SHP77 treated with DMSO at 0.1 percent for 48 hours (cell line): ENCODE measurements around the gene TNS4.

Experiments used
- DNase-seq: peaks from one replicate; lab custom pipeline; 2025; lab: John Stamatoyannopoulos, UW

Gene TNS4

DNA sequence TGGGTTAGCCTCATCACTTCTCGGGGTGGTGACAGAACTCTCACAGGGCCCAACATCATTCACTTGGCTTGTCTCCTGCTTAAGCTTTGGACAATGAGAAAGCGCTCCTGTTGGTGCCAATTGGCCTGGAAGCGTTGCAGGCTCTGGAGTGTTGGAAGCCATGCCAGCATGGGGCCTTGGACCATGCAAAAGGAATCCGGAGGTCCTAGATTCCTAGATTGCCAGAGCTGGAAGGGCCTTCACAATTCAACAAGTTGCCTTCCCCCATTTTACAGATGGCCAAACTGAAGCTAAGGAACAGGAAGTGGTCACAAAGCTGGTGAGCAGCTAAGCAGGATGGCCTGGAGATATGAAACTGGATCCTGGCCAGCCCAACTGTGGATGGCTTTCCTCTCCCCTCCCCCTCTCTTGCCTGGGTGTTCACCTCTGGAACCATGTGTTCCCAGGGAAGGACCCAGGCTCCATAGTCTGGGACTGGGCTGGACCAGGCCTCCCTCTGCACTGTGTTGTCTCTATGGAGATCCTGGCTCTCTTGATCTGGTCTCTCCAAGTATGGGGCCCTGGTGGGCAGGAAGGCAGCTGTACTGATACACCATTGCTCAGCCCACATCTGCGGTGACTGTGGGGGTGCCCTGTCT lies 64.2 kb downstream of the TNS4 start:
- DNase-seq: no peak

GRCh38 chr17:40436636-40437035 lies 64.8 kb downstream of the TNS4 start:
- no peak for DNase-seq

- DNase-seq: no peak
These were observed 67.6 kb downstream of the TNS4 start for GRCh38 chr17:40433551-40434415.

DNA sequence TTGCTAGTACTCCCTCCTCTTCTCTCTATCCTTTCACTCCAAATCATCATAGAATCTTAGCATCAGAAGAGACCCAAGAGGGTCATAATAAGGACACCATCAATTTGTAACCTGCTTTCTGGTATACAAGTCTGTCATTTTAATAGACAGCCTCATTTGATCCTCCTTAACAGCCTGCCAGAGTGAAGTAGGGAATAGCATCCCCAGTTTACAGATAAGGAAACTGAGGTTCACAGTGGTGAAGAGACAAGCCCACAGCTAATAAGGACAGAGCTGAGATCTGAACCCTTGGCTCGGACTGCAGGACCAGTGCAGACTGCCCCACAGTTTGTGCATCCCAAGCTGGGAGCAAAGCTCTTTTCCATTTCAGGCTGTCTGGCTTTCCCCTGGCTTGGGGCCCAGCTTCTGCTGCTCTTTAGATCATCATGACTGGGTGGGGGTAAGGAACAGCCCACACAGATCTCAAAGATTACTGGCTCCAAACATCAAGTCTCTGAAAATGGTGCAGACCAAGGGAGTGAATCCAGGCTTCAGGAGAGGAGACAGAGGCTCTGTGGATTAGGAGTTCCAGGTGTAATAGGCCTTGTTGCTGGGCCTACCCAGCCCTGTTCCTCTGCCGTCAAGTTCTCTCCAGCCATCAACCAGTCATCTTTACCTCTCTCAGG lies 68.4 kb downstream of the TNS4 start:
- no peak for DNase-seq

GRCh38 chr17:40431231-40431602 lies 70.2 kb downstream of the TNS4 start:
- no peak for DNase-seq

DNA sequence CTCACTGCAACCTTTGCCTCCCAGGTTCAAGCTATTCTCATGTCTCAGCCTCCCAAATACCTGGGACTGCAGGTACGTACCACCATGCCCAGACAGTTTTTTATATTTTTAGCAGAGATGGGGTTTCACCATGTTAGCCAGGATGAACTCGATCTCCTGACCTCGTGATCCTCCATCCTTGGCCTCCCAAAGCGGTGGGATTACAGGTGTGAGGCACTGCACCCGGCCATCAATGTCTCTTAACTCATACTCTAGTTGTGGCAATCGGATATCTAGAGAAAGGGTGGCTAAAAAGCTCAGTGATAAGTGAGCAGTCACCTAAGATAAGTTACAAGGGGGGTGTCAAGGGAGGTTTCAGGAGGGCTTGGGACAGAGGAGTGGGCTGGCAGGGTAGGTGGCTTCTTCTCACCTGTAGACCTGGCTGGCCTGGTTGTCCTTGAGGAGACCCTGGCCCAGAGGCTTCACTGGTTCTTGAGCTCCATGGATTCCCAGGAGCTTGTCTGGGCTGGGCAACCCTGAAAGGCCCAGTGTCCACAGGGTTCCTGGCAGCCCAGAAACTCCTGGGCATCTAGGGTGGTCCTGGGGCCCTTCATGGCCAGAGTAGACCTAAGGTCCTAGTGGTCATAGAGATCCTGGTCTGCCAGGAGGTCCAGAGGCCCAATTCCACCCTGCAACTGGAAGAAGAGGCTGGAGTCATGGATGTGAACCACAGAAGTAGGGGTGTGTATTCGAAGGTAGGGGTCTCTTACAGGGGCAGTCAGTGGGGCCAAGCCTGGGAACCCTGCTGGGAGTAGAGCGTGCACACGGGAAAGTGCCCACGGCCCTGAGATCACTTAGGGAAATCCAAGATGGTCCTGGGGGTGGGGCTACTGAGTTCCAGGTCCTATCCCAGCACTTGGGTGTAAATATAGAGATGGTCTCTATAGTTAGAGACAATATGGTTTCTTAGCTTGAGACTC lies 70.9 kb downstream of the TNS4 start:
- DNase-seq: no peak

DNA sequence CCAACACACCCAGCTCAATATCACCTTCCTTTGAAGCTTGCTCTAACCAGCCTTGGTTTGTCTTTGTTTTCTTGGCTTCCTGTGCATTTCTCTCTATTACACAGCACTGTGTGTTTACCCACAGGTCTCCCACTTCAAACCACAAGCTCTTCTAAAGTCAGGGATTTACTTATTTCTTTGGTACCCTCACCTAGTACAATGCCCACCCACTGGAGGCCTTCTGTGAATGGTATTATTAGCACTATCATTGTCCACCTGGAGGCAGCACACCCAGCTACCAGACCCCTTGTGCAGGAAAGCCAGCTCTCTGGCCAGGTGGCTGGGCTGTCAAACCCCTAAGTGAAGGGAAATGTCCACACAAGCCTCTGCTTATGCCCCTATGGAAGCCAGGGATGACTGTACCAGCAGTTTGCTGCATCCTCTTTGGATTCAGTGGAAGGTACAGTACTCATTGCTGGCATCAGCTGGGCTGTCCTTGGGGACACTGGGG lies 74.4 kb downstream of the TNS4 start:
- DNase-seq: no peak
